Measurements from ENCODE around the gene C11orf54. TPM values are rescaled to one million over a fixed set of nuclear protein-coding genes. Genes with fewer than 3 reads are reported as not detected.

The C11orf54 gene
- total RNA-seq, result 10 to 100 TPM; 17.9 to 22.2 (median 21.0) TPM

DNA sequence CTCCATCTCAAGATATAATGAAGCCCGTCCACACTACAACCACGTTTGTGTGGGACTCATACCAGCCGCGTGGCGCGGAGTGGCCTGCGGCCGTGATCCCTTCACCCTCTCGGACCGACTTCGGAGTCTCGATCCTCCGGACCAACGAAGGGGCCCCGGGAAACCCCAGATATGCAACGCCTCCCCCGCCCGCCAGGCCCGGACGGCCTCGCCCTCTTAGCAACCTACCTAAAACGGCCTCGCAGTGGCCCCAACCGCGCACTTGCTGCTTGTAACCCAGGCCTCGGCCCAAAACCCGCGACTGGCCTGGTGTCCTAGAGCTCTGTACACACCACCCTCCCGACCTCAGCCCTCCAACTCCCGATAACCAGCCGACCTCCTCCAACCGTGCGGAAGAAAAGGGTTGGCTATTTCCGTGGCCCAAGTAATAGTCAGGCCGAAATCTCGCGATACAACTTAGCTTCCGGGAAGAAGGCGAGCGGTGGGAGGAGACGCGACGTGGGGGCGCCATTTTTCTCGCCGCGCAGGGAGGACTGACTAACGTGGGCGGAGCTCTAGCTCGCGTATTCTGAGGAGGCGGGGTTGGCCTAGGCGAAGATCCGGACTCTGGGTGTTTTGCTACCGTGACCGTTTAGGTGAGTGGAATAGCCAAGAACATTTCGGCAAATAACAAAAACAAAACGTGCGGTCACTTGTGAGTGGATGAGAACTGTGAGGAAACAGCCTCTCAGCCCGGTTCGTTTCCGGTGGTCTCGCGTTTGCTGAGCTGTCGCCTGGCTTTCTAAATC, at the start of gene C11orf54, which contains the start of gene TAF1D:
TSS of gene C11orf54 (plus strand) at position 579 of the 788 bp plus-strand sequence. CDS start 5,722 bp downstream, outside the sequence.
TSS of gene TAF1D (minus strand) at position 402 of the 788 bp plus-strand sequence. CDS start 2,191 bp downstream, outside the sequence.
- Histone ChIP-seq H3K4me1 (peaks cover 12 to 49% (median 29%) of the 10 kb centered on the region in 3 donors), H3K9me3 (no peaks in the 10 kb centered on the region), H3K4me3 (peak within 1 kb of the TSS; percentile 78 to 98 (median 91)), H3K27me3 (no peaks in the 10 kb centered on the region), H3K27ac (peak within 1 kb of the TSS; percentile 92 to 98 (median 94)), H3K36me3 (peaks cover 0 to 38% (median 7%) of the 10 kb centered on the region in 3 donors)
- intact Hi-C loops (cut with DNase I), result no loop called here
- peak; percentile 93 for DNase-seq
- 1% methylated on average over 25 to 41 of the region's 65 CpGs for WGBS, 2 donors
- TF ChIP-seq POLR2A (IDR thresholded peaks at IDR 0.05), result peak in 3 of 4 donors; percentile 70 to 94 (median 88)
- TF ChIP-seq, protein P1, sequence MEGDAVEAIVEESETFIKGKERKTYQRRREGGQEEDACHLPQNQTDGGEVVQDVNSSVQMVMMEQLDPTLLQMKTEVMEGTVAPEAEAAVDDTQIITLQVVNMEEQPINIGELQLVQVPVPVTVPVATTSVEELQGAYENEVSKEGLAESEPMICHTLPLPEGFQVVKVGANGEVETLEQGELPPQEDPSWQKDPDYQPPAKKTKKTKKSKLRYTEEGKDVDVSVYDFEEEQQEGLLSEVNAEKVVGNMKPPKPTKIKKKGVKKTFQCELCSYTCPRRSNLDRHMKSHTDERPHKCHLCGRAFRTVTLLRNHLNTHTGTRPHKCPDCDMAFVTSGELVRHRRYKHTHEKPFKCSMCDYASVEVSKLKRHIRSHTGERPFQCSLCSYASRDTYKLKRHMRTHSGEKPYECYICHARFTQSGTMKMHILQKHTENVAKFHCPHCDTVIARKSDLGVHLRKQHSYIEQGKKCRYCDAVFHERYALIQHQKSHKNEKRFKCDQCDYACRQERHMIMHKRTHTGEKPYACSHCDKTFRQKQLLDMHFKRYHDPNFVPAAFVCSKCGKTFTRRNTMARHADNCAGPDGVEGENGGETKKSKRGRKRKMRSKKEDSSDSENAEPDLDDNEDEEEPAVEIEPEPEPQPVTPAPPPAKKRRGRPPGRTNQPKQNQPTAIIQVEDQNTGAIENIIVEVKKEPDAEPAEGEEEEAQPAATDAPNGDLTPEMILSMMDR (IDR thresholded peaks at IDR 0.05), result peak in 4 of 6 experiments; percentile 20 to 46 (median 24)

DNA sequence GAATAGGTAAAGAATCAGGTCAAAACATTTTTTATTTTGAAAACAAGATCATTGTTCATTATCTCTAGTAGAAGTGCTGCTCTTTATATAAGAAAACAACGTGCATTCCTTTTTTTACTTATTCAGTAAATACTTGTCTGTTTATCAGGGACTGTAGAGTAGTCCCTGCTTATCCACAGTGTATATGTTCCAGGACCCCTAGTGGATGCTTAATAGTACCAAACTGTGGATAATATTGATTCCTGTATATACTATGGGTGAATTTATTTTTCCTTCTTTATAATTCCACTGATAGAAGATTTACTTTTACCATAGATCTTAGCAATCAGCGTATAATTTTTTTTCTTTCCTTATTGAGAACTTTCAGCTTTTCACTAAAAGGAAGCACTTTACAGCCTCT, 47.4 kb upstream of the C11orf54 start:
- H3K36me3 ChIP-seq, result peaks cover 0 to 99% (median 18%) of the 10 kb centered on the region in 3 donors
- no peaks in the 10 kb centered on the region for H3K9me3 ChIP-seq
- TF ChIP-seq POLR2A (IDR thresholded peaks at IDR 0.05), result no peak
- TF ChIP-seq, protein P1 (IDR thresholded peaks at IDR 0.05), result no peak
- H3K4me3 ChIP-seq, result no peak overlapping the region
- 91 to 92% methylated on average over 2 of the region's 2 CpGs for WGBS, 2 donors
- H3K4me1 ChIP-seq, result no peaks in the 10 kb centered on the region
- H3K27me3 ChIP-seq, result no peaks in the 10 kb centered on the region
- DNase-seq, result no peak
- H3K27ac ChIP-seq, result no peak overlapping the region
- intact Hi-C loops (cut with DNase I), result no loop called here

DNA sequence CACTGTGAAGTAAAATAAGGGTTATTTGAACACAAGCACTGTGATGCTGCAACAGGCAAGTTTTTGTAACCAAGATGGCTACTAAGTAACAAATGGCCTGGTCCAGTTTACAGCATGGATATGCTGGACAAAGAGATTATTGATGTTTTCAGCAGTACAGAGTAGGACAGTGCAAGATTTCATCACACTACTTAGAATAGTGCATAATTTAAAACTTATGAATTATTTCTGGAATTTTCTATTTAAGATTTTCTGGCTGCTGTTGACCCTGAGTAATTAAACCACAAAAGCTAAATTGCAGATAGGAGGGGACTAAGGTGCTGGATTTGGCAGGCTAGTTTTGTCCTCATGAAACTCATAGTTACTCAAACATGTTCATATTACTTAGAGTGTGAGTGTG, 46.9 kb upstream of the C11orf54 start:
- Histone ChIP-seq H3K27ac (no peak overlapping the region), H3K9me3 (no peaks in the 10 kb centered on the region), H3K4me1 (no peaks in the 10 kb centered on the region), H3K27me3 (no peaks in the 10 kb centered on the region), H3K4me3 (no peak overlapping the region), H3K36me3 (peaks cover 0 to 99% (median 18%) of the 10 kb centered on the region in 3 donors)
- intact Hi-C loops (cut with DNase I), result no loop called here
- TF ChIP-seq, protein P1 (IDR thresholded peaks at IDR 0.05), result no peak
- no peak for TF ChIP-seq POLR2A (IDR thresholded peaks at IDR 0.05)
- DNase-seq, result no peak

DNA sequence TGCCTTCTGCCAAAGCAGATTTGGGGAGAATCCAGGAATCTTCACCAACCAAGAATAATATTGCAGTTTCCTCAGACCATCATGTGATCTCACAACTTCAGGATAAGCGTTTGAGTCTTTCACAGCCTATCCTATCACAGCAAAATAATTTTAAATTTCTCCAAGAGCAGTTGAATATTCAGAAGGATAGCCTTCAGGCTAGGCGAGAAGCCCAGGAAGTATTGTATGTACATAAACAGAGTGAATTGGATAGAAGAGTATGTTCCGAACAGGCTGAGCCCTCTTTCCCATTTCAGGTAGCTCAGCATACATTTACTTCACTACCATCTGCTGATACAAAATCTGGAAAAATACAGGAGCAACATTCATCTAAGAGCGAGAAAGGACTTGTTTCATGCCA, 43.9 kb upstream of the C11orf54 start:
- peaks cover 0 to 98% (median 22%) of the 10 kb centered on the region in 3 donors for H3K36me3 ChIP-seq
- intact Hi-C loops (cut with DNase I), result no loop called here
- H3K4me1 ChIP-seq, result no peaks in the 10 kb centered on the region
- no peak overlapping the region for H3K4me3 ChIP-seq
- WGBS, 2 donors, result 91 to 96% methylated on average over 4 of the region's 4 CpGs
- no peak overlapping the region for H3K27ac ChIP-seq
- TF ChIP-seq, protein P1 (IDR thresholded peaks at IDR 0.05), result no peak
- no peak for TF ChIP-seq POLR2A (IDR thresholded peaks at IDR 0.05)
- H3K9me3 ChIP-seq, result no peaks in the 10 kb centered on the region
- no peaks in the 10 kb centered on the region for H3K27me3 ChIP-seq
- DNase-seq, result no peak

DNA sequence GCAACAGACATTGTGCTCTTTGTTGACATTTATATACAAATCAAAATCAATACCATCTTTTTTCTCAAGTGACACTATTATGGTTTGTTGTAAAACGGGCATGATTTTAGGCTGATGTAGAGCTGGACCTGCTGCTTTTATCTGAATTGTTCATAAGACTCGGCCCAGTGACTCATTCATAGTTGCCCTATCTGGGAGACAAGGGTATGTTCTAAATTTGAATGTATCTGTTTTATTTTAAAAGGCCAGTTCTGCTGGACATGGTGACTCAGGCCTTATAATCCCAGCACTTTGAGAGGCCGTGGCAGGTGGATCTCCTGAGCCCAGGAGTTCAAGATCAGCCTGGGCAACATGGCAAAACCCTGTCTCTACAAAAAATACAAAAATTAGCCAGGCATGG, 40.6 kb upstream of the C11orf54 start:
- Histone ChIP-seq H3K27ac (no peak overlapping the region), H3K4me3 (no peak overlapping the region), H3K27me3 (no peaks in the 10 kb centered on the region), H3K36me3 (peaks cover 0 to 98% (median 19%) of the 10 kb centered on the region in 3 donors), H3K4me1 (no peaks in the 10 kb centered on the region), H3K9me3 (no peaks in the 10 kb centered on the region)
- no peak for DNase-seq
- TF ChIP-seq, protein P1 (IDR thresholded peaks at IDR 0.05), result no peak
- TF ChIP-seq POLR2A (IDR thresholded peaks at IDR 0.05), result no peak
- intact Hi-C loops (cut with DNase I), result no loop called here
- 88 to 95% methylated on average over 2 to 3 of the region's 3 CpGs for WGBS, 2 donors

All from esophagus squamous epithelium (tissue), 5 donors.